ENCODE results near the gene SLC38A1.
"Not testable (repeated sequence)": the region's sequence is repeated elsewhere in the genome, so short reads cannot be mapped to it uniquely, and the experiment has no call there.

SLC38A1 gene

DNA sequence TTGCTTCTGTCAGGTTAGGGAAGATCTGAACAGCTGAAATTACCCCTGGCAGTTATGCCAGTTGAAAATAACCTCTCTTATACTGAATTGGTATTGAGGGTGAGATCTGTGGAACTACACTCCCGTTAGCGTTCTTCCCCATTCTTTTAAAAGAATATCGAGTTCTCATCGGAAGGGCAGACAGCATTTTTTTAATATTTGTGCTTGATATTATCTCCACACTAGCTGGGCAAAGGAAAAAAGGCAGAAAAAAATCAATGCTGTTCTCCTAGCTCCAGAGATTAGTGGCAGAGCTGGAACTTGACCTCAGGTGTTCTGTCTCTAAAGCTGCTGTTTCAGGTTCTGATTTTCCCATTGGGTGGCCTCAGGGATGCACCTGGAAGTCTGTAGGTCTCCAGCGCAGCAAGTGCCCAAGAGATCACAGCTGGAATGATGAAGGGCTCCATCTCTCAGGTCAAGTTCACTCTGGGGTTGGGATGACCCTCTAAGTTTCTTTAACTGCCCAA is 67.5 kb downstream of the SLC38A1 start:
- no peak for DNase-seq

DNA sequence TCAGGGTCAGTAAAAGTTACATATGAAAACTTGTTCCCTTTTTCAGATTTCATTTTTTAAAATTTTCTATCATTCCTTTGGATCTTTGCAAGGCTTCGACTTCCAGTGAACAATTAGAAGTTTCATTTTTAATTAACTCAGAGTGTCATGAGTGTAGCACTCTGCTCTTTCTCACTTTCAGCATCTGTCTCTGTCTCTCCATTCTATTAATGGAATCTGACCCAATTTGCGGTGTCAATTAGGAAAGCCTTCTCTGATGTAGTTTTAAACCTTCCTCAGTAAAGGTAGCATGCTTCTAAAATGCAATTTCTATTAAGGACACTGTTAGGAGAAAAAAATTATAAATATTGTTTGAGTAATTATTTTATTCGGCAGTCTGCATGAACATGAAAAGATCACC is 68.3 kb downstream of the SLC38A1 start:
- DNase-seq: no peak

DNA sequence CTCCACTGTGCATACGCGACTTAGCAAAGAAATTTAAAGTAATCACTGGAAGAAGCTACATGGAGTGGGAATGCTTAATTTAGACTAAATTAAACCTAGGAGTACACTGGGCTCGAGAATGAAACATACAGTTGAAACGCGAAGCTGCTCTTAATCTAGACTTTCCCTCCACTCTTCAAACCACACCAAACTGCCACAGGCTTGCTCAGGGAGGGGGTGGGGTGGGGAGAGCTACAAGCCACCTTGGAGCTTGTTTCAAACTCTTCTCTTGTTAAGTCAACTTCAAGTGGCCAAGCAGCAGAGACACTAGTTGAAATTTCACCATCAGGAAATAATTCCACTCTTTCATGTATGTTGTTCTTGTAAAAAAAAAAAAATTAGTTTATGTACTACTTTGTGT is 69.9 kb downstream of the SLC38A1 start:
- no peak for DNase-seq

DNA sequence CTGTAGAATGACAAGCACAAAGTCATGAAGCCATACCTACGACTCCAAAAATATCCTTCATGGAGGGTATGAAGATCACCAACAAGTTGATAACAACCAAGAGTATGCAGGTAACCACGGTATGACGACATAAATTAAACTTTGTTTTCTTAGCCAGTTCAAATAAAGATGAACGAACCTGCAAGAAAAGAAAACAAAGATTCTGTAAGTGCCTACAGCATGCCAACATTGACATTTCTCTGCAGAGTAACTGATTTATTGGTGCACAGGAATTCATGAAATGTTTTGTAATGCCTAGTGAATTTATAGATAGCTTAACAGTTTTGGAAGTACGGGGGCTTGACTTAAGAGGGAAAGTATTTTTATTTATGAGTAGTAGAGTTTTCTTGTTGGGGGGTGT is 71.0 kb downstream of the SLC38A1 start:
- no peak for DNase-seq

DNA sequence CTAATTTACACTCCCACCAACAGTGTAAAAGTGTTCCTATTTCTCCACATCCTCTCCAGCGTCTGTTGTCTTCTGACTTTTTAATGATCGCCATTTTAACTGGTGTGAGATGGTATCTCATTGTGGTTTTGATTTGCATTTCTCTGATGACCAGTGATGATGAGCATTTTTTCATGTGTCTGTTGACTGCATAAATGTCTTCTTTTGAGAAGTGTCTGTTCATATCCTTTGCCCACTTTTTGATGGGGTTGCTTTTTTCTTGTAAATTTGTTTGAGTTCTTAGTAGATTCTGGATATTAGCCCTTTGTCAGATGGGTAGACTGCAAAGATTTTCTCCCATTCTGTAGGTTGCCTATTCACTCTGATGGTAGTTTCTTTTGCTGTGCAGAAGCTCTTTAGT is 78.3 kb downstream of the SLC38A1 start:
- DNase-seq: not testable (repeated sequence)

DNA sequence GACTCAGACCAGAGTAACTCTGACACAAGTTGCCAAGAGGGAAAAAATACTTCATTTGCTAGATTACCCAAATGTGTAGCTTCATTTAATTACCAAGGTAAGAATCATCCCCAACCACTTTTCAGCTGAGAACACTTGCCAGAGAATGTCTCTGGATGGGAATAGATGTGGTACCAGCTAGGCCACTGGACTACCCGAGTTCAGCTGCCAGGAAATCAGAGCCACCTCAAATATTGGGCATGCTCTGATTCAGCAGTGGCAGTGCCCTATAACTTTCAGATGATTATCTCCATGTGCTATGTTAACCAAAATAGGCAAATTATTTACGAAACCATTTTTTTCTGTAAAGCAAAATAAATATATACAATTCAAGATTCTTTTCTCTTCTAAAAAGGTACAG is 80.7 kb downstream of the SLC38A1 start:
- no peak for DNase-seq

DNA sequence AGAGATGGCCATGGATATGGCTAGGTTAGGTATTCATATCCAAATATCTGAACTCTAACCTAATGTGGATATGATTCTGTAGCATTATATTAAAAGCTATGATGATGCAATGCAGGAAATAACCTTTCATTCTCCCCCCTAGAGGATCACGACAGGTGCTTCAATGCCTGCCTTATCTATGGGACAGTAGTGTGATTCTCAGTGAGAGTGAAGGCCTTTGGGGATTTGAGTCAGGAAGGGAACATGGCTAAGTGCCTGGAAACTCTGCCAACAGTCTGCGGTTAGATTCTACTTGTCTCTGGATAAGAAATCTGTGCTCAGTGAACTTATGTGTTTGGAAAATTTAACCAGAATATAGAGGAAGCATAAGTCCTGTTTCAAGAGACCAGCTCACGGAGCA is 81.8 kb downstream of the SLC38A1 start:
- DNase-seq: no peak

DNA sequence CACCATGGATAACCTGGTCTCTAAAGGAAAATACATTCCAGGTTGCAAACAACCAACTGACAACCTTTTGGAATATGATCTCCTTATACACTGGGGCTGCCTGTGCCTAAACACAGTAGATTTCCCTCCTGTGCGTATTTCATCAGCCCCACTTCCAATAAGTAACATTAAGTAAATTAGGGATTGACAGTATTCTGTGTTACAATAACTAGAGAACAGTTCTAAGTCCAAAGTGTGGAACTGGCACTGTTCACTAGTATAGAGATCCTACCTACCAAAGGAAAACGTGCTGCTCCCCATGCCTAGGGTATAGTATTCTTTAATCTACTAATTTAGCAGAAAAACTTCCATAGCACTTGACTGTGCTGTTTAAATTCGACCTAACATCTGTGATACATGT is 82.8 kb downstream of the SLC38A1 start:
- DNase-seq: no peak

DNA sequence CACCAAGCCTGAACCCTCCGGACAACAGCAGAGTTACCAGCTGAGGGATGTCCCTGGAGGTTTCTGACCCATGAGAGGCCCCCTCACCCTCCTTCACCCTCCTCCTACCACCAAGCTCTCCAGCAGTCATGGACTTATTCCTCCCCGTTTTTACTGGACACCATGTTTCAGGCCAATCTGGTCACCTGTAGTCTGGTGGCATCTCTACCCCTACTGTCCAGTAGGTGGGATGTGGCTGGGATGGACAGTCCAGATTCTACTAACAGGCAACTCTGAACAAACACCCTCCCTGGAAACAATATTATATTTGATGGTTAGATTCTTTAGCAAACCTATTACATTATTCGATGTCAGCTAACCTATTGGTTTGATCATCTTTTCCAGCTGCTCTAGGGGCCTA is 83.2 kb downstream of the SLC38A1 start:
- DNase-seq: no peak

DNA sequence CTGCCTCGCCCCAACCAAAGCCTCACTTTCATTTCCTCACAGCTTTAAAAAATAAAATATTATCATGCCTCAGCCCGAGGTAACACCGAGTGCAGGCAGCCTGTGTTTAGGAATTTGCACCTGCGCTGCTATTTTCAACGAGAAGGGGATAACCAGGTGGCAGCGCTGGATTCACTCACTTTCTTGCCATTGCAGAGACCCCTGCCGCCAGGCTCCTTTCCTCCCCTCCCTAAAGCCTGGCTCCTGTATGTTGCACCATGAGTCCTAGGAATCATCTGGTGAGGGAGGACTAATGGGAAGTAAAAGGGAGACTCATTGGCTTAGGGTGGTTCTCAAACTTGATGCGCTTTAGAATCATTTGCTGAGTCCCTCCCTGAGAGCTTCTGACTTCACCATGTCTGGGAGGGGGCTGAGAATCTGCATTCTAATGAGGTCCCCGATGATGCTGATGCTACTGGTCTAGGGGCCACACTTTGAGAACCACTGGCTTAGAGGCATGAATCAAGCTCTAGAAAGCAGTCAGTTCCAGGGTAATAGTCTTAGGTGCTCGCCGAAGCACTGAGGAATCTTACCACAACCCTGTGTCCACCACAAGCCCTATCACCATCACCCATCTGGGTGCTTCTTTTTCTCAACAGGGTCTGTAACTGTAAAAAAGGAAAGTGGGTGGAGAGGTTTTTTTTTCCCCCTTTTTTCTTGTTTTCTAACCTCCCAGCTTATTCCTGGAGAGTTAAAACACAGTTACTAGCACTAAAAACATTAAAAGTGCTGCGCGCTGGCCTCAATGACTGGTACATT is 83.8 kb downstream of the SLC38A1 start:
- no peak for DNase-seq

DNA sequence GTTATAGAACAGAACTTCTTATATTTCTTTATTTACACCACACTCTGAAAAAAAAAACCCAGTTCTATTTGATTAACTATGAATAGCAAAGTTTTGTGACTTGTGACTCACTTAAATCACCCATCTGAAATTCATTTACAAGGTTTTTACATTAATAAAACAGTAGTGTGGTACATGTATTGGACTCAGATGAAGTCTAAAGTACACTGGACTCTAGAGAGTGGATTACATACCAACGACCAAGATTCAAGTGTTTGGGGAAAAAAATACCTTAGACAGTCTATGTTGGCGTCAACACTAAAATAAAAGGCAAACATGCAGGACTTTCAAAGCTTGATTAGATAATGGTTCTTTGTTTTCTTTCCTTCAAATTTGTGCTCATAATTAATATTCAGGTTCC is 85.7 kb downstream of the SLC38A1 start:
- no peak for DNase-seq

DNA sequence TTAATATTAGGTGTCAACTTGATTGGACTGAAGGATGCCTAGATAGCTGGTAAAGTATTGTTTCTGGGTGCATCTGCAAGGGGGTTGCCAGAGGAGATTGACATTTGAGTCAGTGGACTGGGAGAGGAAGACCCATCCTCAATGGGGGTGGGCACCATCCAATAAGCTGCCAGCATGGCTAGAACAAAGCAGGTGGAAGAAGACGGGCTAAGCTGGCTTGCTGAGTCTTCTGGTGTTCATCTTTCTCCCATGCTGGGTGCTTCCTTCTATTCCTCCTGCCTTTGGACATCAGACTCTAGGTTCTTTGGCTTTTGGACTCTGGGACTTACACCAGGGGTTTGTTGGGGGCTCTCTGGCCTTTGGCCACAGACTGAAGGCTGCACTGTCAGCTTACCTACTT is 87.4 kb downstream of the SLC38A1 start:
- no peak for DNase-seq

DNA sequence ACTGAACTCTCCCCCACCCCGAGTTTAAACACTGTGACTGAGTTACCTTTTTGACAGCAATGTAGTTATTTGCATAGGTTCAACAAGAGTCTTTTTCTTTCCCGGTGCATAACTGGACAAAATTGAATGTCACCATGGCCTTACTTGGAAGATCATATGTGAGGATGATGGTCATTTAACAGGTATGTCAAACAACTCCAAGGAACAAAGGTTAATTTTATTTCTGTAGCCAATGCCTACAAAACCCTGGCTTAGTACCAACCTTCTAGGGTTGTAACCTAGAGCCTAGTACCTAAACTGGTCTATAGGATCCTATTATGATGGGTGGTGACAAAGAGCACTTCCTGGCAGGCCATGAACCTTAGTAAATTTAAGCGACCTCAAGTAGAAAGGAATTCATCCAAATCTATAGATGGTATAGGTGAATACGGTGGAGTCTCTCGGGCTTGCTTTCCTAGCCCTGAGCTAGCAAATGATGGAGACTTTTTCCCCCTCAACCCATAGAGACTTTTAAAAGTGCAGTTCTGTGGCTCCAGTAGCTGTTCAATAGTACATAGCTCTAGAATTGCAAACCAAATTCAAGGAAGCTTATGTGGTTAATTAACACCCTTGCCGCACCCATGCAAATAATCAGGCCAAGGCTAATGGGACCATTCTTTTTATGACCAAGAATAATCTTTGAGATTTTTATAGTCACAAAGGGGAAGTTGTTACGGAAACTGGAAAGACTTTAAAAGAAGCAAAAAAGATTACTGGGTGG is 89.0 kb downstream of the SLC38A1 start:
- DNase-seq: no peak

DNA sequence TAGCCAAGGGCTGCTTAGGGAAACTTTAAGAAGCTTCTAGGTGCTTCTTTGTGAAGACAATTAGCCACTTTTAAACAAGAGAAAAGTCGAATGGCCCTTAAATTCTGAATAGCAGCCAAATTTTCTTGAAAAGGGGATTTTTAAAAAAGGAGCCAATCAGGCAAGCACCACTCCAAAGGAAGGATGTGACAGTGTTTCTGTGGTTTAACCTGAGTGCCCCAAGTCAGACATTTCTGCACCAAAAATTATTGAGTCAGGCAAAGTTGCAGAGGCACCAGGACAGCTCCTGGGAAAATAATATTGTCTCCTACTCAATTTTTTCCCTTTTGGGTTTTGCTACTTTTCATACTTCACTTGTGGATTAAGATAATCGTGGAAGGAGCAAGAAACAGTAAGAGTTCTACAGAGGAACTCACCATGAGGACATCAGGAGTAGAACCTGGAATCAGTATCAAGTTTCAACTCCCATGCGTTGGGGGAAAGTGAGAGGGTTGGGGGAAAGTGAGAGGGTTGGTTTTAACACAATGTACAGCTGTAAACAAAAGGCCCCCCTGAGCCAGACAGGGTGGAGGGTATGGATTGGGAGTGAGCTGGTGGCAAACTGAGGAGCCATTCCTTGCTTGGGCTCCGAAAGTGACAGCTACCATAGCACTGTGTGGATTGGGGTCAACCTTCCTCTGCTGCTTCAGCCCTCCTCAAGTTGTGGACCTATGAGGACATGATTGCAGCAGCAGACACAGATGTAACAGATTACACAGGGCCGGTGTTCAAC is 90.8 kb downstream of the SLC38A1 start:
- DNase-seq: no peak

DNA sequence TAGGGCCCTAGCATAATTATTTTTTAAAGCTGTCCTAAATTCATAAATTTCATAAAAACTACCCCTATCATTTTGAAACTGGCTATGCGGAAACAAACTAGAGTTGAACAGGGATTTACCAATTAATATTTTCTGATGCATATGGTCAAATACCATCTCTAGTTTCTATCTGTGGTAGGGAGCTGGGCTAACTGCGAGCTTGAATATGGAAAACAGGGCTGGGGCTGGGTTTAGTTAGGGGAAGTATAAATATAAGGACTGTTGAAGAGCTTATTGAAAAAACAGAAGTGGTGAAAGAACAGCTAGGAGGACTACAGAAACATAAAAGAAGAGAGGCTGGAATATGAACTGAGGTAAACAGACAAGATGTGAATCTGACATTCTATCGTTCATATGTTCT is 91.8 kb downstream of the SLC38A1 start:
- no peak for DNase-seq

DNA sequence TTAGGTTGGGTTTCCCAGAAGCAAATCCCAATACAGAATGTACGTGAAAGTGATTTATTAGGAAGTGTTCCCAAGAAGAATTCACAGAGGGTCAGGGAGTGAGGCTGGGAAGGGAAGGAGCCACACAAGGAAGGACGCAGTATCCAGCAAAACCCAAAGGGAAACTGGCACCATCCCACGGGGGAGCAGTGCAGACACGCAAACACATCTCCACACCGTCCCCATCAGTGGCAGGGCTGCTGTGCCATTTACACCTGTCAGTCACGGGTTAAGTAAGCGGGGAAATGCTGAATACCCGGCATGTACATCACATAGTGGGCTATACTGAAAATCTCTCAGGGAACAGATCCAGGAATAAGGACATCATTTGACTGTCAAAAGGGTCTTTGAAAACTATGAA is 93.9 kb downstream of the SLC38A1 start:
- no peak for DNase-seq

DNA sequence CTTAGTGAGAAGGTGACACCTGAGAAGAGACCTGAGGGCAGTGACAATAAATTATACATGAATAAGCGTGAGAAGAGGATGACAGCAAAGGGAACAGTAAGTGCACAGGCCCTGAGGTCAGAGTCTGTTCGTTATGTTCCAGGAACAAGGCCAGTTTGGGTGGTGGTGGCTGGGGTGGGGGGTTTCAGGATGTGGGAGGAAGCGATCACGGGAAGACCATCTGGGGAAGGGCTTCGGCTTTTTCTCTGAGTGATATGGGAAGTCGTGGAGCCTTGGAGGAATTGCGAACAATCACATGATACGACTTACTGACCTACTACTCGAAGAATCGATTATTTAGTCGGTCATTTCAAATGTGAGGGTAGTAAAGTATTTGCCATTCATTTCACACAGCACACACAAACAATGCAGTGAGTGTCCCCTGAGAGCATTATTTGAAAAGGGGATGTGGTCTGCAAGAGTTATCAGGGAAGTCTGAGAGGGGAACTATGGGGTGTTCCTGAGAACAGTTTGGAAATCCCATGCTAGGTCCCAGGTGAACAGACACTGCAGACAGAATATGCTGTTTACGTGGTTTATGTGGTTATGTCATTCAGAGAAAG is 94.7 kb downstream of the SLC38A1 start:
- DNase-seq: no peak

DNA sequence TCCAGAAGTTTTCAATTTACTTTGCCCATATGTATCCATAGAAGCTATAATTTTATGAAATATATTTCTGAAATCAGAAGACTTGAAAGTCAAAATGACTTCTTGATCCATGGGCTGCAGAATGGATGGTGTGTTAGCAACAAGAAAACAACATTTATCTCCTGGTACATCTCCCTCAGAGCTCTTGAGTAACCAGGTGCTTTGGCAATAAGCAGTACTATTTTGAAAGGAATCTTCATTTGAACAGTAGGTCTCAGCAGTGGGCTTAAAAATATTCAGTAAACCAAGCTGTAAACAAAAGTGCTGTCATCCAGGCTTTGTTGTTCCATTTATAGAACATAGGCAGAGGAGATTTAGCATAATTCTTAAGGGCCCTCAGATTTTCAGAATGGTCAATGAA is 100.4 kb downstream of the SLC38A1 start:
- no peak for DNase-seq

DNA sequence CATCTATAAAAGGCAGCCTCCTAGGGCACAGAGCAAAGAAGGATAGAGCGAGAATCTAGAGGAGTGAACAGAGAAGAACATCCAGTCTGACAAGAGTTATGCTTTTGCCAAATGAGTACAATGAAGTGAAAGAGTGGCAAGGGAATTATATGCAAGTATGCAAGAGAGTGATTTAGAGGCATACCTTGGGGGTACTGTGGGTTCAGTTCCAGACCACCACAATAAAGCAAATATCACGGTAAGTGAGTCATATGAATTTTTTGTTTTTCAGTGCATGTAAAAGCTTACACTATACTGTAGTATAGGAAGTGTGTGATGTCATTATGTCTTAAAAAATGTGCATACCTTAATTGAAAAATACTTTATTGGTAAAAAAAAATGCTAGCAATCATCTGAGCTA is 101.4 kb downstream of the SLC38A1 start:
- no peak for DNase-seq

DNA sequence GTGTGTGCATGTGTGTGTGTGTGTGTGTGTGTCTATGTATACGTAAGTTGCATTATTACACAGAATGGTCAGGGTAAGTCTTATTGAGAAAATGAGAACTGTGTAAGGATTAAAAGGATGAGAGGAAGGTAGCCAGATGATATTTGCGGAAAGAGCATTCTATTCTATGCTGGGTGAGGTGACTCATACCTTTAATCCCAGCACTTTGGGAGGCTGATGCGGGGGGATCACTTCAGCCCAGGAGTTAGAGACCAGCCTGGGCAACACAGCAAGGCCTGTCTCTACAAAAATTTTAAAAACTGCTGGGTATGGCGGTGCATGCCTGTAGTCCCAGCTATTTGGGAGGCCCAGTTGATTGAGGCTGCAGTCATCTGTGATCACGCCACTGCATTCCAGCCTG is 103.7 kb downstream of the SLC38A1 start:
- no peak for DNase-seq

DNA sequence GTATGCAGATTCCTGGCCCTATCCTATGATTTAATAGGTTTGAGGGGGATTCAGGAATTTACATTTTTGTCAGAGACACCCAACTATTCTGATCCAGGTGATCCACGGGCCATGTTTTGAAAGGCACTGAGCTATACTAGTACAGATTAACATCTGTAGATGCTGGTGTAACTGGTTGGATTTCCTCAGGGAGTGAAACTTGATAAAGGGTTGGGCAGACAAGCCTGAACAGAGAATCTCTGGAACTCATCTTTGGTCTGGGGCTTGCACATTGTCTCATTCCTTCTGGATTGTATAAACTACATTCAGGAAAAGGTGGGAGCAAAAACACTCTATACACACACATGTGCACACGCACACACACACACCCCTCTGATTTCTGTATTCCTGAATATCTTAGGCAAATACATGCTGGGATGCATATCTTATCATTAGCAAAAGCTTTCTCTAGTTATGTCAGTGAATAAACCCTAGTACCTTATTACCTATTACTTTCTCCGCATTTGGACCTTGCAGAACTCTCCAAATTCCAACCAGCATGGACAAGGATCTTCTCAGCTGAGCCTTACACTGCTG is 104.6 kb downstream of the SLC38A1 start:
- DNase-seq: no peak

DNA sequence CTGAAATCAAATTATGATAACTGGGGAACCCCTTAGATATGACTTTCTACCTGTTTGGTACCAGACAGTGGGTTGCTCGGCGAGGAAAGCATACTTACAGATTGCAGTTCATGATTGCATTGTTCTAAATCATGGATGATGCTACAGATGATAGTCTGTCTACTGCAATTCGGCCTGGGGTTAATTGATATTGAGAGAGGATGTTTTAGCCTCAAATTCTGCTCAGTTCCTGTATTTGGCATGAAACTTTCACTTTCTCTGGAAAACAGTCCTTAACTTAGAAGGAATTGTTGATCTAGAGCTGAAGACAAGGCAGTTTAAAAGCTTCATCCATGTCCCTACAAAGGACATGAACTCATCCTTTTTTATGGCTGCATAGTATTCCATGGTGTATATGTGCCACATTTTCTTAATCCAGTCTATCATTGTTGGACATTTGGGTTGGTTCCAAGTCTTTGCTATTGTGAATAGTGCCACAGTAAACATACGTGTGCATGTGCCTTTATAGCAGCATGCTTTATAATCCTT is 106.2 kb downstream of the SLC38A1 start:
- DNase-seq: not testable (repeated sequence)
